Myocyte (in vitro differentiated cells): ENCODE measurements around the gene LMAN1L. TPM values are rescaled to one million over a fixed set of nuclear protein-coding genes. Genes with fewer than 3 reads are reported as not detected.
"Not testable (repeated sequence)": the region's sequence is repeated elsewhere in the genome, so short reads cannot be mapped to it uniquely, and the experiment has no call there.

ENCODE experiments used
- DNase-seq: peaks from one replicate; pipeline ENCODE4 v3.0.0-alpha.2; 2012; ENCODE audit warnings: low read depth
- total RNA-seq: library from RNA; depleted of rRNA; stranded (reverse); fragments of >200 nt; gene quantifications from 2 replicates; pipeline ENCODE4 v1.2.3, GENCODE V29; 2014

Gene LMAN1L
- total RNA-seq, 1 donor from 2014 or later, result not detected

DNA sequence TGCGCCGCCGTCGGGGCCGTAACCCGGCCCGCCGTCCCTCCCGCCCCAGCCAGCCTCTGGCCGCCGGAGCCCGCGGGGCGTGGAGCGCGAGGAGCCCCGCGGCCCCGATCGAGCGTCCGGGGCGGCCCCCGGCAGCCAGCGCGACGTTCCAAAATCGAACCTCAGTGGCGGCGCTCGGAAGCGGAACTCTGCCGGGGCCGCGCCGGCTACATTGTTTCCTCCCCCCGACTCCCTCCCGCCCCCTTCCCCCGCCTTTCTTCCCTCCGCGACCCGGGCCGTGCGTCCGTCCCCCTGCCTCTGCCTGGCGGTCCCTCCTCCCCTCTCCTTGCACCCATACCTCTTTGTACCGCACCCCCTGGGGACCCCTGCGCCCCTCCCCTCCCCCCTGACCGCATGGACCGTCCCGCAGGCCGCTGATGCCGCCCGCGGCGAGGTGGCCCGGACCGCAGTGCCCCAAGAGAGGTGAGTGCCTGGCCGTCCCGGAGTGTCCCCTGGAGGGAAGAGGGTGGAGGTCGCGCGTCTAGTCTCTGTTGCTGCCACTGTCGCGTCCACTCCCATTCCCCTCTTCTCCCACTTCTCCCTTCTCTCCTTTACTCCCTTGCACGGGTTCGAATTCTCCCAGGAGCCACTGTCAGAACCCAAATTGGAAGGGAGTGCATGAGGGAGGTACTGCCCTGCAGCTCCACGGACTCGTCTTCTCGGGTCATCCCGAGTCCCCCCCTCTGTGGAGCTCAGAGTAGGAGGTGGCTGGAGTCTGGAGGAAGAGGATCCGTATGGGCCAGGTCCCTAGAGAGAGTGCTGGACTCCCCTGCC lies 30.2 kb upstream of the LMAN1L start:
- no peak for DNase-seq

DNA sequence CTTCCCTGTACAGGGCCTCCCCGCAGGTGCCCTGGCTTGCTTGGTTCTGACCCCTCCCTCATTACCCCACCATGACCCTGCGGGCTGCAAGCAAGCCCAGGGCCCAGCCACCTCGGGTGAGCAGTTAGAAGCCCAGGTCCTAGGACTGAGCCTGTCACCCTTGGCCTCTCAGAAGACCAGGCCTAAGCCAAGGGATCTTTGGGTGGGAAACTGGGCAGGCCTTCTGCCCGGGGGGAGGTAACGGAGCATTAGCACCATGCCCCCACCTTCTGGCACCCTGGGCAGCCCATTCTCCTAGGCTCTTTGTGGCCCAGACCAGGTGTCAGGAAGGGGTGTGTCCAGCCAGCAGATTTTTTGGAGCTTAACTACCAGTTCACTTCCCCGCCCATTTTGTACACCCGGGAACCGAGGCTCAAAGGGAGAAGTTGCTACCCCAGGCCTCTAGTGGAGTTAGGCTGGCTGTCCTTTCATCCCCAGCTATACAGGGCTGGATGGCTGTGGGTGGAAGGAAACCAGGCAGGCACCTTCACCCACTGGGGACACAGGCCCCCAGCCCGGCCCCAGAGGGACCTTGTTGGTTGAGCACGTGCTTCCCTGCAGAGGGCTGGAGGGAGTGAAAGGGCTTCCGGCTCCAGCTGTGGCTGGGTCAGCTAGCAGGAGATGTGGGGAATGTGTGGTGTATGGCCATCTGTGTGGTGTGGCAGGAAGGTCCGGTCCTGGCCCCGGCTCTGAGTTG lies 29.4 kb upstream of the LMAN1L start:
- DNase-seq, result peak; percentile 65

DNA sequence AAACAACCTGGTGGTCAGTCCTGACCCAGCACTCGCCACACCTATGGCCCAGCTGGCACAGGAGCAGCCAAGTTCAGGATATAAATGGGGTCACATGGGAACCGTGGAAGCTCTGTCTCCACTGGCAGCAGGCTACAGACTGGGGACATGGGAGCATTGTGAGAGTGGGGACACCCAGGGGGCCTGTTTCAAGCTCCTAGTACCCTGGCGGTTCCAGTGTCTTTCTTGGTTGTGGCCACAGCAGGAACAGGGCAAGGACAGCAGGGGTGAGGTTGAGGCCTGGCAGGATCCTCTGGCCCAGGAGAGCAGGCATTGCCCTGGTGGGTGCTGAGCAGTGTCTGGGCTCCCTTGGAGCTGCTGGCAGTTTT lies 28.8 kb upstream of the LMAN1L start:
- DNase-seq, result no peak

DNA sequence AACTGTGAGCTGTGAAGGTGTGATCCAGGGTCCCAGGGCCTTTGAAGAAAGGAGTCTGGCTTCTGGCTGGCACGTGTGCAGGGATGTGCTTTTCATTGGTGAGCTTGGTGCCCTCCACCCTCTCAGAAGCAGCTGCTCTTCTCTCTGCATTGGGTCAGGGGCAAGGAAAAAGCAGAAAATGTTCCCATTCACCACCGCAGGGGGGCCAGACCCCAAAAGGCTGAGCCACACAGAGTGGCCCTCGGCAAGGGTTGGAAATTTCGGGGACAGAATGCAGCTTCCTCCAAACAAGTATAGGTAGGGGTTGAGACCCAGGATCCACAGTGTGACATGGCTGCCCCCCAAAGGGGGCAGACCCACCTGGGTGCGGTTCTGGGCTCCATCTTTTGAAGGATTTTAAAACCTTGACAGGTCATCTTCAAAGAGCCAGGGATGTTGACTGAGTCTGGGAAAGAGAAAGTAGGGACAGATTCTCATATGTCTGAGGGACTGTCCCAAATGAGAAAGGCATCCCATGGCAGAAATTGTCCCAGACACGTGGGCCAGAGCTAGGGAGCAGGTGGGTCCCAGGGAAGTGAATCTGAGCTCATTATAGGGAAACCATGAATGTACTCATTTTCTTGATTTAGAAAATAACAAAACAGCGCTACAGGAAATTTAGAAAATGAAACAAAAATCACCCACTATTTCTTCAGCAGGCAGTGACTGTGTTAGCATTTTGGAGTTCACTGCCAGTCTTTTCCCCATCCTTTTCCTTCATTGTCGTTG lies 28.0 kb upstream of the LMAN1L start:
- no peak for DNase-seq

DNA sequence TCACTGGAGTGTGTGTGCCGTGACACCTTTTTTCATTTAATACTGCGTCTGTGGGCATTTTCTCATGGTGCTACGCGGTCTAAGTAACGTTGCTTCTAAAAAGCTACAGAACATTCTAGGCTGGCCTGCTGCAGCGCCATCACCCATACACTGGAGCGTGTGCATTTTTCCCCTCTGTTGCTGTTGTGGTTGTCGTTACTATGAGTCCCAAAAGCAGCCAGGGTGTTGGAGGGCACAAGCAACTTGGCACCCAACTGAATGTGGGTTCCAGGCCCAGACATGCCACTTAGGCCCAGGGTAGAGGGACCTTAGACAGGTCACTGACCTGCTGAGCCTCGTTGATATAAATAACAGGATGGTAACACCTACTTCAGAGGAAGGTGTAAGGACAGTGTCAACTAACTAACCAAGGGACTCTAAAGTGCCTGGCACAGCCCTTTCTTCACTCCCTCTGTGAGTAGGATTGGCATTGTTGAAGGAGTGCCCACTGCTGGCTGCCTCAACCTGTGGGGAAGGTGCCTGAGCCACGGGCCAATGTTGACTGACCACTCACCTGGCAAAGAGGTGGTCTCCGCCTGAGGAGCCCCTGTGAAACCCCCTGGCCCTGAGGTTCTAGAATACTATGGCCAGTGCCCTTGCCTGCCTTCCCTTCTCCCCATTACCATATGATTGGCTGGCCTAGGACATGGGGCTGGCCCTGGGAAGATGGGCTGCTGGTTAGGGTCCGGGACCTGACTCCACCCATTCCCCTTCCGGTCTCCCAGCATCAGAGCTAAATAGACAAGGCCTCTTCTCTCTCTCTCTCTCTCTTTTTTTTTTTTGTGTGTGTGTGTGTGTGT lies 27.2 kb upstream of the LMAN1L start:
- no peak for DNase-seq

DNA sequence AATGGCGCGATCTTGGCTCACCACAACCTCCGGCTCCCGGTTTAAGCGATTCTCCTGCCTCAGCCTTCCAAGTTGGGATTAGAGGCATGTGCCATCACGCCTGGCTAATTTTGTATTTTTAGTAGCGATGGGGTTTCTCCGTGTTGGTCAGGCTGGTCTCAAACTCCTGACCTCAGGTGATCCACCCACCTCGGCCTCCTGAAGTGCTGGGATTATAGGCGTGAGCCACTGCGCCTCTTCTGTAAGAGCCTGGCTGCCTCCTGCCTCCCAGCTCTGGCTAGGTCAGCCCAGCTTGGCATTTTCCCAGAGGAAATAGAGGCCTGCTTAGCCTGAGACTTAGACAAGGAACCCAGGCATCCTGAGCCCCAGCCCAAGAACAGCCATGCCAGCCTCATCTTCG lies 26.6 kb upstream of the LMAN1L start:
- DNase-seq, result not testable (repeated sequence)

DNA sequence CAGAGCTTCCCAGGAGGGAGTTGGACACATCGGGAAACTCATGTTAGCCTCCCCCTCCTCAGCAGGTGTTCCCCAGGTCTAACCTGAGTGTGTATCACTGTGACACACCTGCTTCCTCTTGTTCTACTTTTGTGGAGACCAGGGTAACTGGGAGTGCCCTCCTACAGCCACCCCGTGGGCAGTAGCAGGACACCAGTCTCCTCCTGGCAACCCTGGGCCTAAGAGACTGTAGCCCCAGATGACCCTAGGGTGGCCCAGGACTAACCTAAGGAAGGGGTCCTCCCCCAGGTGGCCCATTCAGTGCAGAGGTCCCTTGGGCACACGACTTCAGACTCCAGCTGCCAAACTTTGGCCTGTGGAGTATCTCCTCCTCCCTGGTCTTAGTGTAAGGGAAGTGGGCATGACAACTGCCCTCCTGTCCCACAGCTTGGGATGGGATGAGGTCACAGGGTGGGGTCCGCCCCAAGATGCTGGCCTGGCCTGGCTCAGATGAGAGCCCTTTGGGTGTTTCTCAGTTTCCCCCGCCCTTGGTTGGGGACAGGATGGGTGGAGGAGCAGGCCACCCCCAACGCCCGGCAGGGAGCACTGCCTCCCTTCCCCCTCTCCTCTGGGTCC lies 26.0 kb upstream of the LMAN1L start:
- no peak for DNase-seq

DNA sequence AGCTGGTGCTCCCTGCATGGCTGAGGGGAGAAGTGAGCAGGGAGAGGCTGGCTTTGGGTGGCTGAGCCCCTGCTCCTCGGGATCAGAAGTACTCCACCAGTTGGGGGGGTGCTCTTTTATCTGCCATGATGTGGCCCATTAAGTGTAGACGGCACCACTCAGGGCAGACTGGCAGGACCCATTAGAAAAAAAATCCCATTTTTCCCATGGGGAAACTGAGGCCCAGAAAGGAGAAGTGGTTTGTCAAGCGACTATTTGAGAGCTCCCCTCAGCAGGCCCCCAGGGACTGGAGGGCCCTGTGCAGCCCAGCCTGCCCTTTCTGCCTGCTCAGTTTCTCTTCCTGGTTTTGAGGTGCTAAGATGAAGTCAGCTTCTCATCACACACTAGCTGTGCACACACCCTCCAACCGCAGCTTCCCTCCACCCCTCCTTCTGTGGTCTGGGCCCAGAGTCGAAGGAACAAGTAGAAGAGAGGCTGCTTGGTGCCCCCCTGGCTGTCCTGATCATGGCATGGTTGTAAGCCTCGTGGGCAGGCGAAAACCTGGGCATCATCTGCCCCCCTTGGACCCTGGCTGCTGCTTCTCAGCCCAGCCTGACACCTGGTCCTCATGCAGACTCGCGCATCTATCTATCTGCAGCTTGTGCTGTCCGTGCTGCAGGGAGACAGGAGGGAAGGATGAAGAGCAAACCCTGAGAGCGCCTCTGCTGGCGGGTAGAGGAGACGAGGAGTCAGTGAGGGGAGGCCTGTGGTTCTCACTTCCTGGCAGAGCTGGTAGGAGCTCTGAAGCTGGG lies 25.2 kb upstream of the LMAN1L start:
- DNase-seq, result peak; percentile 56

DNA sequence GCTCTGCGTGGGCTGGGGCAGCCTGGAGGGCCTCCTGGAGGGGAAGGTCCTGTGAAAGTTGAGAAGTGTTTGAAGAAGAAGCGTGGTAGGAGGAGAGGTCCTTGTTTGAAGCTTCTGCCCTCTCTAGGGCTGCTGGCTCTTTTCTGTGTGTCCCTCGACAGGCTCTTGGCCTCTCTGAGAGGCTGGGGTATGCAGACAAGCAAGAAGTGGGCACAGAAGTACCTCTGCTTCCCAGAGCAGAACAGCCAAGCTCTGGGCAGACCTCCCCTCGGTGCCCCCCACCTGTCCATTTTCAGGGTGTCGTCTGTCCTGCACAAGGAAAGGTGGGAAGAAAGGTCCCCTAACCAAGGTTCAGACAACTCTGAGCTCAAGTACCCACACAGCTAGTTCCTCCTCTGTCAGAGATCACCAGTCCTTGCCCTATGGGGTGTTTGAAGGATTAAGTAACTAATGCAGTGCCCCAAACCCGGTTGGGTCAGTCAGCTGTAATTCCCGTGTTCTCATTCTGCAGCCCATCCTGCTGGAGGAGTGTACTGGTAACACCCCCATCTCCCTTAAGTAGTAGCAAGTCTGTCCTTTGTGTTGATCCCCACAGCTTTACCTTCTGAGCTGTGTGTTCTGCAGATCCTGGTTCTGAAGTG lies 24.5 kb upstream of the LMAN1L start:
- no peak for DNase-seq

DNA sequence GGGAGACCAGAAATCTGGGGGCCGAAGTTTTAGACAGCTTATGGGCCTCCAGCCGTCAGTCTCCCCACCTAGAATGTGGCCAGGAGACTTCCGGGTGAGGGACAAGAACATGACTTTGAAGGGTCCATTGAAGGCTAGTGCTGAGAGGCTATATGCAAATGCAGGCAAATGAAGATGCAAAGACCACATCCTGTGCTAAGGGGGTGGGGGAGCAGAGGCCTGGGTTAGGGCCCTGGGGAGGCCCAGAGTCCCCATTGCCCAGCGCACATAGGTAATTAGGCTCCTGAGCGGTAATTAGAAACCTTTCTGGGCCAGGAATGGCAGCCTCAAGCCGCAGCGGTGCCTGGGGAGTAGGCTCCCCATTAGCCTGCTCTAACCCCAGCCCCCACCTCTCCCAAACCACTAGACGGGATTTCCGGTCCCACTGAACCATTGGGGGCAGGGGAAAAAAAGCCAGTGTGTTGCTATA lies 23.9 kb upstream of the LMAN1L start:
- DNase-seq, result no peak

DNA sequence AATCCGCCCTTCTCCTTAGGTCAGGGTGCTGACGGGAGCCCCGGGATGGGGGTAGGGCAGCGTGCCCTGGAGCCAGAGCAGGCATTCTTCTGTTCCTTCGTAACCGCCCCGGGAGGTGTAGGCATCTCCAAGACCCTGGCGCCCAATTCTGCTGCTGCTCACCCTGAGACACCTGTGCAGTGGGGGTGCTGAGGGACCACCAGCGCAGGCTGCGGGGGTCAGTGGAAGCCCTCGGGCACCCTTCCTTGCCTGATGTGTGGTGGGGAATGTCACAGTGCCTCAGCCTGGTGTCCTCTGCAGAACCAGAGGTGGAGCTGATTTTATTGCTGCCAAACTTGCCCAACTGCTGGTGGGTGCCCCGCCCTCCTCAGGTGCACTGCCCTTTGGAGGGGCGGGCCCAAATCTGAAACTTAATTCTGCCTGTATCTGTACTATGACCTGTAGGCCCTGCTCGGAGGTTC lies 23.4 kb upstream of the LMAN1L start:
- DNase-seq, result no peak

DNA sequence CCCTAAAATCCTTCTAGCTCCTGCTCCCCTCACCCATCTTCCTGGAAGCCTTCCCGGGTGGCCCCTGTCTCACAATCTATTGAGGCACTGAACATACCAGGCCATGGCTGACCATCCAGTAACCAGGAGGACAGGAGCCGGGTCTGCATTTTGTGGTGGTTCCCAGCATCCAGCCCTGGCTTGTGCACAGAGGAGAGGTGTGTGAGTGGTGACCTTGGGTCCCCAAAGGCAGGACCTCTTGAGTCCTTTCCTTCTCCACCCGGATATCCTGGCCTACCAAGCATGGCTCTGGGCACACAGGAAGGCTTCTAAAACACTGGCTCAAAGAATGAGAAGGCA lies 22.9 kb upstream of the LMAN1L start:
- DNase-seq, result no peak

DNA sequence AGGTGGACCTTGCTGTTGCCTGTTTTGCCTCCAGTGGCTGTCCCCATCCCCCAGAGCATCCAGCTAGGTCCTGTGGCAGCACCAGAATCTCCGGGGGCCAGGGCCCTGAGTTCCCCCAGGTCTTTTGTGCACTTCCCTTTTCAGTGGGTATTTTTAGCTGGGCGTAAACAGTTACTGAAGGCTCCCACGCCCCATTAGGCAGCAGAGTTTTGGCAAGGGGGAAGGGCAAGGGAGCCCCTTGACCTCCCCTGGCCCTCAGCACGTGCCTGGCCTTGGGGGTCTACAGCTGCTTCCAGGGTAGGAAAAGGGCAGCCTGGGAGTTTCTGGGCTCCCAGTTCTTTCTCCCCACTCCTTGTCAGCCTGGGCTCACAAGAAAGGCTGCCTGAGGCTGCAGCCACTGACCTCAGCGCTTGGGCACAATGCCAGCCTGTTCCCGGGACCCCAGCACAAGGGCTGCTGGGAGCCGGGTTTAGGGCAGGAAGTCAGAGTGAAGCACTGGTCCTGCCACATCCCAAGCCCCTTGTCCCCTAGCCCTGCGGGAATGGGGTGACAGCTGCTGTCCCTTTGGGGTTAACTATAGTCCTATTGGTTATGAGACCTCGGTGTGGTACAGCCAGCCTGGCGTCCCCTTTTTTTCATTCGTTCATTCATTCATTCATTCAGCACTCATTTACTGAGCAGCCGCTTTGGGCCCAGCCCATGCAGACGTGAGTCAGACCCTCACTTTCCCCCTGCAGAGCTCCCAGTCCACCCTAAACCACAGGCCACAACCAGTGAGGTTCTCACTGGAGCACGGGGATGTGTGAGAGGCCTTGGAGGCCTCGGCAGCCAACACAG lies 22.3 kb upstream of the LMAN1L start:
- peak; percentile 89 for DNase-seq

DNA sequence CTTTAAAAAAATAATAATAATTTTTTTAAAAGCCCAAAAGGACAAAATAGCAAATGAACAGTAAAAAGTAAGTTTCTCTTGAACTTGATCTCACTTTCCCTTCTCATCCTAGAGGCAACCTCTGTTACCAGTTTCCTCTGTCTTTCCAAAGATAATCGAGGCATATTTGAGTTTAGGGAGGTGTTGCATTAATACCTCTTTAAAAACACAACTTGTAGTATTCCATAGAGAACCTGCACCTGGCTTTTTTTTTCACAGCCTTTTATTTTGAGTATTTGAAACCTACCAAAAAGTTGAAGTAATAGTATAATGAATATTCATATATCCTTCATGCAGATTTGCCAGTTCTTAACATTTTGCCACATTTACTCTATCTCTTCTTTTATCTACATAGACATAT lies 21.6 kb upstream of the LMAN1L start:
- DNase-seq, result no peak

DNA sequence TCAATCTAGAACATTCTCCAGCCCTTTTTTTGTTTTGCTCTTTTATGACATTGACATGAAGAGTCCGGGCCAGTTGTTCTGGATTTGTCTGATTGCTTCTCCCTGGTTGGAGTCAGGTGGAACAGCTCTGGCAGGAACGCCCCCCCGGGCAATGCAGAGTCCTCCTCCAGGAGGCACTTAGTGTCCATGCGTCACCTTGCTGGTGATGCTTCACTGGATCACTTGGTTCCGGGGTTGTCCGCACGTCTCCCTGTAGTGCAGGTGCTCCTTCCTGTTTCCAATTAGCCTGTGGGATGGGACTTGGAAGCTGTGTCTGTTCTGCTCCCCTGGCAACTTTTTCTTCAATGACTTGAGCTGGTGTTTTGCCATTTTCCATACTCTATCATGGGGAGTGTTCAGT lies 21.0 kb upstream of the LMAN1L start:
- no peak for DNase-seq

DNA sequence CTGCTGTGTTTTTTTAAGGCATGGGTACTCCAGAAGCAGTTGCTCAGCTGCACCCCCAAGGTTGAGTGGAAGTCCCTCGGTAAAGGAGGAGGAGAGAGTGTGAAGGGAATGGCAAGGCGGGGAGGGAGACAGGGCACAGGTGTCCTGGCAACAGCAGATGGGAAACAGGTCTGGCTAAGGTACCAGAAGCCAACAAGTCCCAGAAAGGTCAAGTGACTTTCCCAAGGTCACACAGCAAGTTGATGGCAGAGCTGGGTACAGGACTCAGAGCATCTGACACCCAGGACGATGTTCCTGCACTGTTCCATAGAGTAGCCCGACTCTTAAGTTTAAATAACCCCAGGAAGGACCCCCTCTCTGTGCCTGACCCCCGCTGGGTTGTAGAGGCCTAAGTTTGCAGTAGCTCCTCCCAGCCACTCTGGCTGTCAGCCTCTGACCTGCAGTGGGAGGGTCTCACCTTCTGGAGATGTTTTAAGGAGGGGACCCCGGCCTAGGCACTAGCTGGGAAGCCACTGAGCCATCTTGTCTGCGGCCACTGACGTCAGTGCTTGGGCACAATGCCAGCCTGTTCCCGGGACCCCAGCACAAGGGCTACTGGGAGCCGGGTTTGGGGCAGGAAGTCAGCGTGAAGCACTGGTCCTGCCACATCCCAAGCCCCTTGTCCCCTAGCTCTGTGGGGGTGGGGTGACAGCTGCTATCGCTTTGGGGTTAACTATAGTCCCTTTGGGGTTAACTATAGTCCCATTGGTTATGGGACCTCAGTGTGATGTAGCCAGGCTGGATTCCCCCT lies 20.2 kb upstream of the LMAN1L start:
- no peak for DNase-seq
